ENCODE measurements around the gene OPRL1.
"Not testable (repeated sequence)": the region's sequence is repeated elsewhere in the genome, so short reads cannot be mapped to it uniquely, and the experiment has no call there.

Gene OPRL1

DNA sequence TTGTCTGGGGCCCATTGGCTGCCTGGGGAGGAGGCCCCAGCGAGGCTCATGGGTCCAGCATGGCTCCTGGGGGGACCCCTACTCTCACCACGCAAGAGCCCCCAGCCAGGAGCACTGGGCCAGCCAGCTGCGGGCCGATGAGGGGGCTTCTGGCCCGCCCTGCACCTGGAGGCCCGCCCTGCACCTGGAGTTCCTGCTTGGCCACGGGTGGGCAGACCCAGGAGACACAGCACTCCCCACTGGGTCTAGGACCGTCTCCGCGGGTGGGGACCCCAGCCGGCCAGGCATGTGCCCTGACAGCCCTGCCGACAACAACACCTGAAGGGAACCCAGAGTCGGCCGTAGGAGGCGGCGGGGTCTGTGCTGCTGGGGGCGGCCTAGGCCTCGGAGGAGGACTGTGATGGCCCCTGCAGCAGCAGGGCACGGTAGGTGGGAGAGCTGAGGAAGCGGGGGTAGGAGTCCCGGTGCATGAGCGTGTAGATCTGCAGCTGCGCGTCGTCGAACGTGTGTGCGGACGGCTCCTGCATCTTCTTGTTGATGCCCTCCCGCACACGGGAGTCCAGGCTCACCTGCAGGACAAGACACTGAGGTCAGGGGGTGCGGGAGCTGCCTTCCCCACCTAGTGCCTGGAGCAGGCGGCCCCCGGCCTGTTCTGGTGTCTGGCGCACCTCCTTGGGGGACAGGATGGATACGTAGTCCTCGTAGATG, 6.3 kb upstream of the OPRL1 start:
- DNase-seq: no peak

DNA sequence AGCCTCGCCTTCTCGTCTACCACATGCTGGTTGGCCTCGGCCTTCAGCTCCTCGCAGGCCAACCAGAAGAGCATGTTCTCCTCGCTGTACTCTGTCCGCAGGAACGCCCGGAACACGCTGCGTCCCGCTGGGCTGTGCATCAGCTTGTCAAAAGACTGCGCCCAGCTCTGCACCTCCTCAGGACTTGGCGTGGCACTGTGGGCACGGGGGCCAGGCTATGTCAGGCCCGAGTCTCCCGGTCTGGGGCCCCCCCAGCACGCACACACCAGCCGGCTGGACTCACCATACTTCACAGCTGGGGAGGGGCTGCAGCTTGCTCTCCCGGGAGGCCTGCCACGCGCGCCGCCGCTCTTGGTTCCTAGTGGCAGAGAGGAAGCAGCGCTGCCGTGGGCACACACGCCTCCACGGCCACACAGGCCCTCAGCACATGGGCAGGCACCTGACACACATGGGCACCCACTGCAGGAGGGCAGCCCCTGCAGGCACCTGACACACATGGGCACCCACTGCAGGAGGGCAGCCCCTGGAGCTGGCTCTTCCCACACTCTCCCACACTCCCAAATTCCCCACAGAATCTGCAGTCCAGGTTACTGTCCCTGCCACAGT, 5.6 kb upstream of the OPRL1 start:
- no peak for DNase-seq

- no peak for DNase-seq
These were observed 4.9 kb upstream of the OPRL1 start for GRCh38 chr20:64074963-64075362.

- DNase-seq: no peak
These were observed 4.3 kb upstream of the OPRL1 start for GRCh38 chr20:64075556-64075955.

DNA sequence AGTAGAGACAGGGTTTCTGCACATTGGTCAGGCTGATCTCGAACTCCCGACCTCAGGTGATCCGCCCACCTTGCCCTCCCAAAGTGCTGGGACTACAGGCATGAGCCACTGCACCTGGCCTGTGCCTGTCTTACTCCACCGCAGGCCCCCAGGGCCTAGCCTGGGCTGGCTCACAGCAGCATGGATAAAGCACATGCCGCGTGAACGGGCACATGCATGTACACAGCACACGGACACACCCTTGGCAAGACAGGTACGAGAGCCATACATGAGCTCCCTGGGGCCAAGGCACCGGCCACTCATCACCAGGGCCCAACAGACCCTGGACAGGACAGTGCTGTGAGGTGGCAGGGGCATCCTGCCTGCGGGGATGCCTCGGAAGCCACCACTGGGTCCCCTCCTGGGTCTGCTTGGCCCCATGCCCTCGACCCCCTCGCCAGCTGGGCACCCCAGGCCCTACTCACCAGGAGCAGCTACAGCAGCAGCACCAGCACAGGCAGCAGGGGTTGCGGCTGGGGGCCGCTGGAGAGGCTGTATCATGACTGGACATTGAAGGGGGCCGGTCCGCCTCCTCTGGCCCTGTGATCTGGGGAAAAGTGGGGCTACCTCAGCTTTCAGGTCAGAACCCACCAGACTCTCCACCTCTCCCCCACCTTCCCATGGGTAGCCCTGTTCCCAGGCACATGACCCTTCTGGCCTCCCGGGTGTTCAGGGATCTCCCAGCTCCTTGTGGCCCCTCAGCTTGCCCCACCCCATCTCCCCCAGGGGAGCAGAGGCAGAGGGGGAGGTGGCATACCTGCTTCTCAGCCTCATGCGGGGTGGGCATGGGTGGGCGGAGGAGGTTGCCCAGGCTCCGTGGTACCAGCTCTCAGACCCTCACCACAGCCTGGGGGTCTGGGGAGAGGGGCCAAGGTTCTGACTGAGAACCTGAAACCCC, 3.6 kb upstream of the OPRL1 start:
- no peak for DNase-seq

GRCh38 chr20:64077094-64077493, 2.8 kb upstream of the OPRL1 start:
- DNase-seq: no peak

- no peak for DNase-seq
These were observed 2.4 kb upstream of the OPRL1 start for GRCh38 chr20:64077541-64077875.

- no peak for DNase-seq
These were observed 1.9 kb upstream of the OPRL1 start for GRCh38 chr20:64077876-64078551.

DNA sequence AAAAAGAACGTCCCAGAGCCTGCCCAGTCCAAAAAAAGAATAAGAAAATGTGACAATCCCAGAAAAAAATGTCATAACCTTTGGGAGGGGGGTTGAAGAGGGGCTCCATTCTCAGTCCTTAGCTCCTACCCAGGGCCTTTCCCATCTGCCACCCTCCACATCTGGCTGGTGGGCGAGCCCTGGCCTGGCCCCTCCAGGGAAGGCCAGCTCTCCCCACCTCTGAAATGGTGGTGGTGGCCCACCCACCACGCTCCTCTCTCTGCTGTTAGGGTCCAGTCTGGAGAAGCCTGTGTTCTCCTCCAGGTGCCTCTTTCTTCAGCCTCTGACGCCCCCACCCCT, 979 bp upstream of the OPRL1 start:
- no peak for DNase-seq

DNA sequence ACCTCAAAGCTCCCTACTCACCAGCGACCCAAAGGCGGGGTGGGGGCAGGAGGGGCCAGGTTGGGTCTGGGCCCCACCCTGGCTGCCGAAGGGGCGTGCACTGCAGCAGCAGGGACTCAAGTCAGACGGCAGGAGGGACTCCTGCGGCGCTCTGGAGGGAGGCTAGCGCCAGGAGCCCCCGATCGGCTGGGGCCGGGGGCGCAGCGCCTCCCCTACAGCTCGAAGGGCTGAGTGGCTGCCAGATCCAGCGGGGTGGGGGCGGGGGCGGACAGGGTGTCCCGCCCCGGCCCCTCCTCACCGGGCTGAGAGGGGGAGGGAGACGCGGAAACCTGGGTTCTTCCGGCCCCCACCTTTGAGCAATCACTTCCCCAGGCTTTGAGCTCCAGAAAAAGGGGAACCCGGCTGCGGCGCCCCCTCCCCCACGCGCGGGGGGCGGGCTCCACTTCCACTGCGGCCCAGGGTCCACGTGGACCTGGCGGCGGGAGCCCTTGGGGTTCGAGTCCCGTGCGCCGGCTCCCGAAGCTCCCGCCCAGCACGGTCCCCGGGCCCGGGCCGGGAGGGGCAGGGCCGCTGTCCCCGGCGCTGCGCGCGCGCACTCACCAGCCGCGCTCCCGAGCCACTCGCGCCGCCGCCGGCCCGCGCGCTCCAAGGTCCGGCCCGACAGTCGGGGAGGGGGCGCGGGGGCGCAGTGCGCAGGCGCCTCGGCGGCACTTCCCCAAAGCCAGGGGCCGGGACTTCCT, 439 bp upstream of the OPRL1 start, which contains the start of gene RGS19:
Gene RGS19 (minus strand): TSS at position 246 of the 740 bp plus-strand sequence. CDS start 2,632 bp downstream, outside the sequence.
- DNase-seq: peak; percentile 57

GRCh38 chr20:64080813-64081623, 1.1 kb downstream of the OPRL1 start:
- no peak for DNase-seq

- no peak for DNase-seq
These were observed 1.7 kb downstream of the OPRL1 start for GRCh38 chr20:64081624-64081964.

DNA sequence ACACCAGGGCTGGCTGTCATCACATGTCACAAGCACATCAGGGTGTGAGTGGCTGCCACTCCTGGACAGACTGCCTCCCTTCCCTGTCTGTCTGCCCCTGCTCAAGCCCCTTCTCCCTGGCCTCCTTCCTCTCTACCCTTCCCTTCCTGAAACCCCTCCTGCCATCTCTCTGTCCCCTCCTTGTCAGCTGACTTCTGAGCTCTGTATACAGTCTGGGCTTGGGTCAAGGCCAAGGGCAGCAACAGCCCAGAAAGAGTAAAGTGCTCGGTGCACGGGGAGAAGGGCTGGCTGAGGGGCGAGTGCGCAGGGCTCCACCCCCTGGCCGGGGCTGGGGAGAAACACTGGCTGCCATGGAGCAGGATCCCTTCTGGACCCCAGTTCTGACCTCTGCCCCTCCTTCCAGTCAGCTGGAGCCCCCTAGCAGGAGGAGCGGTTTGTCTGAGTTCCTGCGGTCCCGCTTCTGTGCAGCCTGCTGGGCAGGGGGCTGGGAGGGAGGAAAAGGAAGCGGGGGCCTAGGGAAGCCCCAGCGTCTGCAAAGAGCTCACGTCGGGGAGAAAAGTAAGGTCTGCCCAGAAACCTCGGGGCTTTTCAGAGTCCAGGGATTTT, 2.3 kb downstream of the OPRL1 start:
- no peak for DNase-seq

DNA sequence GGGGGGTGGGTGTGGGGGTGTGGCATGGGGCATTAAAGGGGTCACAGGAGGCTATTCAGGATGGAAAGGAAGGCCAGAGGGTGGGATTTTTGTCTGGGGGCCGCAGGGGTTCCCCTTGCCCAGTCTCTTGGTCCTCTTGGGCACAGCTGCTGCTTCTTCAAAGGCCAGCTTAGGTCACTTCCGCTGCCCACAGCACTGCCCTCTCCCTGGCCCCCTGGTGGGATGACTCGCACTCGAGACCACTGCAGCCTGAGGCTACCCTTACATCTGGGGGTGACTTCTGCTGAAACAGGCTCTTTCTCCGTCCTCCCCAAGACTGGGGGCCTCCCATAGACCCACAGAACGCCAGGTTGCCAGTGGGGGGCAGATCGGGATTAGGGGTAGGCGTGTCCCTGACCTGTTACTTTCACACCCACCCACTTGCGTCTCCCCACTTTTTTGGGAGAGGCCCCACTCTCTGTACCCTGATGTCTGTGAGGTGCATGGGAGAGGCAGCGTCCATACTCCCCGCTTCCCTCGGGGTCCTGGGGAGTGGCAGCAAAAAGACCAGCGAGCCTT, 3.0 kb downstream of the OPRL1 start:
- no peak for DNase-seq

DNA sequence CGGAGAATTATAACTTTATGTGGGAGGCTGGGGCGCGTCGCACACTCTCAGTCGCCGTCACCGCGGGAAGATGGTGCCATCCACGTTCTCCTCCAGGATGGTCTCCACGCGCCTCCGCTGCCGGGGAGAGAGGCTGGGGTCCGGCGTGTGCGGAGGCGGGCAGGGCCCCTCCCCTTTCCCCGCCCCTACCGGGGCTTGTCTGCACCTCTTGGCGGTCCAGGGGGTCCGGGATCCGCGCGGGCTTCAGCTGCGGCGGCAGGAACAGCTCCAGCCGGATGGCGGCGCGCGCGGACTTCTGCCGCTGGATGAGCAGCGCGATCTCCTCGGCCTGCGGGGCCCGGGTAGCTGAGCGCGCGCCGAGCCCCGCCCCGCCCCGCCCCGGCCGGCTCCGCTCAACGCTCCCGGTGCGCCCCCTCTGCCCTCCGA, 3.5 kb downstream of the OPRL1 start:
- peak; percentile 72 for DNase-seq

GRCh38 chr20:64083804-64084684, 4.2 kb downstream of the OPRL1 start, which contains the start of gene LKAAEAR1:
TSS of gene LKAAEAR1 (minus strand) at chr20:64084398. CDS start at chr20:64084219, 179 bp downstream.
- no peak for DNase-seq

DNA sequence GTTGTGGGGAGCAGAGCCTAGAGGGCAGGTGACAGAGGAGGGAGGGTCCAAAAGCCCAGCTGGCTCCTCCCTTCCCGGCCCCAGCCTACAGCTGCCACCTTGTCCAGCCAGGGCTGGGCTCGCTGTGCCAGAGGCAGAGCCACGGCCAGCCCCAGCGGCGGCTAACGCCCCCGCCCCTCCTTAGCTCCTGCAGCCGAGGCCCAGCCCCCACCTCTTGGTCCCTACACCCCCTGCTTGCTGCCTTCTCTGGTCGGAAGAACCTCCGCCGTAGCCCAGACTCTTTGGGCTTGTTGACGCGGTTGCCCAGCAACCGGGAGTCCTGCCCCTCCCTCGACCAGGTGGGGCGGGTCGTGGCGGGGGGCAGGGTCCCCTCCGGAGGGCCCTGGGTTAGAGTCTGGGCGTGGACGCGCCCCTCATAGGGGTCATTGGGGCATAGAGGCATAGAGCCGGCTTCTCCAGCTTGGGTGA, 4.8 kb downstream of the OPRL1 start:
- no peak for DNase-seq

DNA sequence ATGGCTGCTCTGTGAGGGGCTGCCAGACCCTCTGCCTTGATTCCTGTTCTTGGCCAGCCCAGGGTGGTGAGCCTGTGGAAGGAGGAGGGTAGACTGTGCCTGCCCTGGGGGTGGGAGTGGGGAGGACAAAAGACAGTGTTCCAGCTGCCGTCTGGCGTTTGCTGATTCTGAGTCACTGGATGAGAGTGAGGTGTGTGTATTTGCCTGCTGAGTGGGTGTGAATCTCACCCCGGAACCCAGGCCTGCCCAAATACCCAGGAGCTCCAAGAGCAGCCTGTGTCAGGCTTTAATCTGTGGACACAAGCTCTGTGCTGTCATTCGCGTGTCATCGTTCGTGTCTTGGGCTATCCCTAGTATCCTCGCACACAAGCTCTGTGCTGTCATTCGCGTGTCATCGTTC, 6.9 kb downstream of the OPRL1 start:
- DNase-seq: no peak

DNA sequence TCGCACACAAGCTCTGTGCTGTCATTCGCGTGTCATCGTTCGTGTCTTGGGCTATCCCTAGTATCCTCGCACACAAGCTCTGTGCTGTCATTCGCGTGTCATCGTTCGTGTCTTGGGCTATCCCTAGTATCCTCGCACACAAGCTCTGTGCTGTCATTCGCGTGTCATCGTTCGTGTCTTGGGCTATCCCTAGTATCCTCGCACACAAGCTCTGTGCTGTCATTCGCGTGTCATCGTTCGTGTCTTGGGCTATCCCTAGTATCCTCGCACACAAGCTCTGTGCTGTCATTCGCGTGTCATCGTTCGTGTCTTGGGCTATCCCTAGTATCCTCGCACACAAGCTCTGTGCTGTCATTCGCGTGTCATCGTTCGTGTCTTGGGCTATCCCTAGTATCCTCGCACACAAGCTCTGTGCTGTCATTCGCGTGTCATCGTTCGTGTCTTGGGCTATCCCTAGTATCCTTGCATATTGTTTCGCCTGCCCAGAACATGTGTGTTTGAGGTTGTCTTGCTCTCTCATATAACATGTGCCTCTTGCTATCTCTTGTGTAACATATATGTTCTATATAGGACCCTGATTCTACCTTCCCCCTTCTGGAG, 7.4 kb downstream of the OPRL1 start:
- DNase-seq: not testable (repeated sequence)
